Inferior parietal cortex (tissue), 1 donor: ENCODE data around the gene TKTL1.

ENCODE experiments used
- DNase-seq: peaks from one replicate; pipeline ENCODE4 v3.0.0-alpha.2; 2016; ENCODE audit errors: extremely low spot score

Gene TKTL1

GRCh38 chrX:154378059-154378798 is 82.6 kb downstream of the TKTL1 start:
- DNase-seq: no peak

DNA sequence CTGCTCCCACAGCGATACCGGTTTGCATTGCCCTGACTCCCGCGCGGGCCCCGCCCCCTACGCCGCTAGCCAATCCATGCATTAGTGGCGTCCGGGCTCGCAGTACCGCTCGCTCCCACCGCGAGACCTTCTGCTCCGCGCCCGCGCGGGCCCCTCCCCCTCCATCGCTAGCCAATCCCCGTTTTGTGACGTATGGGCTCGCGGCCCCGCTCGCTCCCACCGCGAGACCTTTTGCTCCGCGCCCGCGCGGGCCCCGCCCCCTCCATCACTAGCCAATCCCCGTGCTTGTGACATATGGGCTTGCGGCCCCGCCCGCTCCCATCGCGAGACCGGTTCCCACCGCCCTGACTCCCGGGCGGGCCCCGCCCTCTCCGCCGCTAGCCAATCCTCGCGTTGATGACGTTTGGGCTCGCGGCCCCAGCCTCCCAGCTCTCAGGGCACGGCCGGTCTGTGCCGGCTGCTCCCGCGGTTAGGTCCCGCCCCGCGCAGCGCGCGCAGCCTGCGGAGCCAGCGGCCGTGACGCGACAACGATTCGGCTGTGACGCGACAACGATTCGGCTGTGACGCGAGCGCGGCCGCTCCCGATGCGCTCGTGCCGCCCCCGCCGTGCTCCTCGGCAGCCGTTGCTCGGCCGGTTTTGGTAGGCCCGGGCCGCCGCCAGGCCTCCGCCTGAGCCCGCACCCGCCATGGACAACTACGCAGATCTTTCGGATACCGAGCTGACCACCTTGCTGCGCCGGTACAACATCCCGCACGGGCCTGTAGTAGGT is 83.4 kb downstream of the TKTL1 start, which contains the start of gene EMD:
TSS of gene EMD (plus strand) at position 497 of the 770 bp plus-strand sequence. CDS start at position 687, 190 bp downstream.
- peak; percentile 90 for DNase-seq

- no peak for DNase-seq
Observed at GRCh38 chrX:154379569-154379951, 84.0 kb downstream of the TKTL1 start.
